GM21619 (cell line): Measurements from ENCODE around the gene UBE2U.
"Not testable (repeated sequence)": the region's sequence is repeated elsewhere in the genome, so short reads cannot be mapped to it uniquely, and the experiment has no call there.

Experiments used
- ATAC-seq: cut with Tn5 transposase; IDR thresholded peaks from one replicate; pipeline ENCODE4 v1.9.1; 2021; ENCODE audit not compliant: unreplicated experiment

UBE2U gene

DNA sequence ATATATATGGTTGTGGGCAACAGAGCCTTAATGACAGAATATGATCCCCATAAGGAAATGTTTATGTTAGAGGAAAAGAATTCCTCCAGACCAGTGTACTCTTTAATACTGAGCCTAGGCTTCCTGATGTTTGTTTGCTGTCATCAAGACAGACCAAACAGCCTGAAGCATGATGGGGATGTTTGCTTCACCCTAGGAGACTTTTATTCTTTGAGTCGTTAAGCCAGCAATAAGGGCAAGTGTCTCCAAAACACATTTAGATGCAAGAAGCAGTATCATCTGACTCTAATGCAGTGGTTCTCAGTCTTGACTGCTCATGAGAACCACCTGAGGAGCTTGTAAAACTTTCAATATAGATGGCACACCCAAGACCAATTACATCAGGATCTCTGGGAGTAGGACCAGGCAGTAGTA, 33.1 kb downstream of the UBE2U start:
- ATAC-seq = no peak

DNA sequence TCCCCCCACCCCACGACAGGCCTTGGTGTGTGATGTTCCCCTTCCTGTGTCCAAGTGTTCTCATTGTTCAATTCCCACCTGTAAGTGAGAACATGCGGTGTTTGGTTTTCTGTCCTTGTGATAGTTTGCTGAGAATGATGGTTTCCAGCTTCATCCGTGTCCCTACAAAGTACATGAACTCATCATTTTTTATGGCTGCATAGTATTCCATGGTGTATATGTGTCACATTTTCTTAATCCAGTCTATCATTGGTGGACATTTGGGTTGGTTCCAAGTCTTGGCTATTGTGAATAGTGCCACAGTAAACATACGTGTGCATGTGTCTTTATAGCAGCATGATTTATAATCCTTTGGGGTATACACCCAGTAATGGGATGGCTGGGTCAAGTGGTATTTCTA, 36.1 kb downstream of the UBE2U start:
- ATAC-seq = not testable (repeated sequence)

GRCh38 chr1:64240206-64240605, 36.8 kb downstream of the UBE2U start:
- no peak for ATAC-seq

DNA sequence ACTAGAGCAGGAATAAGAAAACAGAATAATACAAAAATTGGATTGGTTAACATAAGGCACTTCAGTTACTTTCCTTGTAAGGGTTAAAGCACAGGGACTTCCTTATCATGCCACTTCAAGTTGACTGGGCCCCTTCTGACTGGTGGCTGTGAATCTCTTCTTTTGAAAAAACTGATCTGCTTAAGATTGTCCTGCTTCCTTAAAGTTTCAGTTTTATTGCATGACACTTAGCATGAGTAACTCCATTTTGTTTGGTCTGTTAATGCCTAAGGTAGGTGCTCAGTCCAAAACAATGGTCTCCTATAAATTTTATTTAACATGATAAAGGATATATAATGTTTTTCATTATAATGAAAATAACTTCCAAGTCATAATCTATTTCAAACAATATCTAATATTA, 37.6 kb downstream of the UBE2U start:
- no peak for ATAC-seq

GRCh38 chr1:64242895-64243756, 39.7 kb downstream of the UBE2U start:
- no peak for ATAC-seq

GRCh38 chr1:64243757-64244080, 40.3 kb downstream of the UBE2U start:
- ATAC-seq = no peak

- no peak for ATAC-seq
These were observed 42.1 kb downstream of the UBE2U start for GRCh38 chr1:64245495-64245894.

DNA sequence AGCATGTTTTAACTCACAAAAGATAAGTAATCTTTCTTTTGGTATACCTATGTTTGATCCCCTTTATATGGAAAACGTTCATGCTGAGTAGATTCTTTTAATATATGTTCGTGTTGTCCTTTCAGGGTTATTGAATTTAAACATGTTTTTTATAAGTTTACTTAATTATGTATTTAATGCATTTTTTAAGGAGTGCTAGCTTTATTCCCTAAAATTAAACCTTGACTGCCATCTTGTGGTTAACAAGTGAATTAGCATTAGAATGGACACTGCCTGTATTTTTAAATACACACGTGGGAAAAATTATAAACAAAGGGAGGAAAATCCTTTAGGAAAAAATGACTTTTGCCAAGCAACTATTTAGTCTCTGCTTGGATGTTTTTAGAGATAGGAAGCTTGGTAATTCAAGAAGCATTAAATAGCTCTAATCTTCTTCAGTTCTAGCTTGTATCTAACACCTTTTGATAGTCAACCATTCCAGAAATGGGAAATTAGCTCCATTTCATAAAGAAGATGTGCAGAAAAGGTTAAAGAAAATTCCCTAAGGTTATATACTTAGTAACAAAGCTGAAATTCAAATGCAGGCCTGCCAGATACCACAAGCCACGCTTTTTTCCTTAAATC, 43.0 kb downstream of the UBE2U start:
- ATAC-seq = no peak

DNA sequence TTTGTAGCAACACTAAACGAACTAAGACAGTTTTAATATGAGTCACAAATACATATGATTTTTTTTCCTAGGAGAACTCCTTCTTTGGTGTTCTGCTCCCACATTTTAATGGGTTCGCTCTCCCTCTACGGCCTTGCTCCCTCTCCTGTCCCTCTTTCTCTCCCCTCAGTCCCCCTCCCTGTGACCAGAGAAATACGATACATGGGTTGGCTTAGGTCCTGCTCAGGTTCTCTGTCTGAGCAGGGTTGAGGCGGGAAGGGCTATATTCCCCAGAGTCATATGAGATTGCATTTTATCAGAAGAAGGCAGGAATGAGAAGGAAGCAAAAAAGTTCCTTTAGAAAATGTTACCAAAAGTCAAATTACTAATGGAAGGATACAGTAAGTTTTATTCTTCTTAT, 44.6 kb downstream of the UBE2U start:
- no peak for ATAC-seq

GRCh38 chr1:64250472-64250871, 47.0 kb downstream of the UBE2U start:
- ATAC-seq = not testable (repeated sequence)

DNA sequence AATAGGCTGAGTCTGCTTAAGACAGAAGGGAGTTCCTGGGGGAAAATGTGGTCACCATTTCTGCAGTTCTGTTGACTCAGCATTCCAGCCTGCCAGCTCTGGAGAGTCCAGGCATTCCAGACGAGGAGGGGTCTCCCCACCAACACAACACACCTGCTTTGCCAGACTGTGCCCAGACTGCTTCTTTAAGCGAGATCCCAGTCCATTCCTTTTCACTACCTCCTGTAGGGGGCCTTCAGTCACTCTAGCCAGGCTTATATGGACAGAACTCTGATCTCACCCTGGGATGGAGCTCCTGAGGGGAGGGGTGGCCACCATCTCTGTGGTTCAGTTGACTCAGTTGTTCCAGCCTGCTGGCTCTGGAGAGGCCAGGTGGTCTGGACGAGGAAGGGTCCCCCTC, 48.5 kb downstream of the UBE2U start:
- no peak for ATAC-seq

- ATAC-seq = not testable (repeated sequence)
These were observed 53.8 kb downstream of the UBE2U start for GRCh38 chr1:64257233-64257632.

DNA sequence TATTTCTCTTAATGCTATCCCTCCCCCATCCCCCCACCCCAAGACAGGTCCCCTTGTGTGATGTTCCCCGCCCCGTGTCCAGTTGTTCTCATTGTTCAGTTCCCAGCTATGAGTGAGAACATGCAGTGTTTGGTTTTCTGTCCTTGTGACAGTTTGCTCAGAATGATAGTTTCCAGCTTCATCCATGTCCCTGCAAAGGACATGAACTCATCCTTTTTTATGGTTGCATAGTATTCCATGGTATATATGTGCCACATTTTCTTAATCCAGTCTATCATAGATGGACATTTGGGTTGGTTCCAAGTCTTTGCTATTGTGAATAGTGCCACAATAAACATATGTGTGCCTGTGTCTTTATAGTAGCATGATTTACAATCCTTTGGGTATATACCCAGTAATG, 55.0 kb downstream of the UBE2U start:
- ATAC-seq = not testable (repeated sequence)

DNA sequence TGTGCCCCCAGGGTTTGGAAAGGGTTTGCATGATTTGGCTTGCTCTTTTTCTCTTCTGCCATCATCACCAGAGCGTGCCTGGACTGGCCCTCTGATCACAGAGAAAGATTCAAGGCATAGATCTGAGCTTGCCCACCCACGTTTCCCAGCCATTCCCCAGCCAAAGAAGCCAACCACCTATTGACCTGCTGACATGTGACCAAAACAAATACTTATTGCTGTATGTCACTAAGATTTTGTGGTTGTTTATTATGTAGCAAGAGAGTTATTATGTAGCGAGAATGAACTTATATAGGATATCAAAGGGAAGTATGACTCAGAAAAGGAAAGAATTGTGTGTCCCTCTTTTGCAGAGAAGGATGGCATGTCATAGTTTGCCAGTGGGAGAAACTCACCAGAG, 59.9 kb downstream of the UBE2U start:
- no peak for ATAC-seq

- ATAC-seq = no peak
These were observed 60.4 kb downstream of the UBE2U start for GRCh38 chr1:64263856-64264255.

- ATAC-seq = no peak
These were observed 61.7 kb downstream of the UBE2U start for GRCh38 chr1:64265141-64265540.

- no peak for ATAC-seq
These were observed 63.6 kb downstream of the UBE2U start for GRCh38 chr1:64266991-64267390.

DNA sequence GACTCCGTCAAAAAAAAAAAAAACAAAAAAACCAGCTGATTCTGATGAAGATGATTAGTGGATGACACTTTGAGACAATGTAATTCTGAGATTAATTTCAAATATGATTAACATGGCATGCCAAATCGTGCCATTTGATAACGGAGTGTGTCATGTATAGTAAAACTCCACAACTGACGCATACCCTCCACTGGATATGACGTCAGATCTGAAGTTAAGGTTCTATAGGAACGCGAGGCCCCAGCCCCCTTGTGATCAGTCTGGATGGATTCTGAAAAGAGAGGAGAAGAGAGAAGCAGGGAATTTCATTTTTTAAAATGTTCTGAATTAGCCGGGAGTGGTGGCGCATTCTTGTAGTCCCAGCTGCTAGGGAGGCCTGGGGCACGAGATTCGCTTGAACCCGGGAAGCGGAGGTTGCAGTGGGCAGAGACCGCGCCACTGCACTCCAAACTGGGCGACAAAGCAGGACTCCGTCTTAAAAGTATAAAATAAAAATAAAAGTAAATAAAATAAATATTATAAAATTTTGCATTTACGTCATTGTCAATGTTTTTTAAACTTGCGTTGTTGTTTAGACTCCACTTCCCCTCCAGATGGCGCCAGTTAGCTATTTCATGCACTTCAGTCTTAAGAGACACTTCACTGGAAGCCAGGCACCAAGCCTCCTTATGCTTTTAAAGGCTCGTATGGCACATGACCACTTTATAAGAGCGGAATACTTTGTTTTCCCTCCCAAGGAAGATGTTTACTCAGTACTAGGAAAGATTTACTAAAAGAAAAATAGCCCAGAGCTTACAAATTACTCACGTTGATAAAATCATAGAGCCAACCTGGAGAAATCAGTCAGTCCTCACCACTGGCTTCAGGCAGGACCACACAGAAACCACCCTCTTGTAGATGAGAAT, 65.5 kb downstream of the UBE2U start:
- ATAC-seq = peak; percentile 74

GRCh38 chr1:64269558-64269884, 66.1 kb downstream of the UBE2U start:
- ATAC-seq = no peak

- ATAC-seq = no peak
These were observed 76.6 kb downstream of the UBE2U start for GRCh38 chr1:64280001-64280400.

DNA sequence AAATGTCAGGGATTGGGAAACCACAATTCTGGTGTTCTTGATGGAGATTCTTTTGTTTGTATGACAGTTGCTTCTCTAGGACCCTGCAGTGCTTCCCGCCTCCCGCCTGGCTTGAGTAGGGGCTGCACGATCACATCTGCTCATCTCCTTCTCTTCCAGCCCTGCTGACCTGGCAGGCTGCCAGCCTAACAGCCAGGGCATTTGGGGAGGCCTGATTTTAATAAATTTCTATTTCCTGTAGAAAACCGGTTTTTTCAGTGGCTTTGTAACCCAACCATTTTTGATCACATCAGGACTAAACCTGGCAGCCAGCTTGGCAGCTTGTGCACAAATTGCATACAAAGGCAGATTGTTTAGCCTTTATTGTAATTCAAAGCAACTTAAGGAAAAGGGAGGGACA, 78.9 kb downstream of the UBE2U start:
- ATAC-seq = no peak

- ATAC-seq = no peak
These were observed 83.6 kb downstream of the UBE2U start for GRCh38 chr1:64287071-64287470.
